ENCODE results near the gene GAB1. TPM values are rescaled to one million over a fixed set of nuclear protein-coding genes. Genes with fewer than 3 reads are reported as not detected.

Gene GAB1
- total and polyA plus RNA-seq, 4 experiments from 2014 or later: 0.26 to 0.78 TPM; not detected in 2

DNA sequence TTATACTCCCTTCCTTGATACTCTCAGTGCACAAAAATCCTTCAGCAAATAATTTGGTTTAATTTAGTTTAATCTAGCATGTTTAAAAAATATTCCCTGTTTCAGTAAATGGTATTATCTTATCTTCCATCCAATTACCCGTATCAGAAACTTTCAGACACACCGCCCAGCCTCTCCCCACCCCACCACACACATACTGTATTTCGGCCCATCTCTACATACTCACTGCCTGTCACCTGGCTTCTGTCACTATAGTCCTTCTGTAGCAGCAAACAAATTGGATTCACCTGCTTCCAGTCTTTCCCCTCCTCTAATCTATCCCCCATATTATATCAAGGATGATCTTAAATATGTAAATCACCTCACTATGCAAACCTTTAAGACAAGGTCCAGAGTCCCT, 24.8 kb upstream of the GAB1 start:
- ChIA-PET CTCF (ENCODE audit: partially characterized antibody) (no interaction called here), POLR2A (ENCODE audit: partially characterized antibody) (no interaction called here)
- Mint-ChIP-seq H3K36me3 (no peaks in the 10 kb centered on the region), H3K4me3 (no peak overlapping the region), H3K27me3 (peaks cover 7 to 8% of the 10 kb centered on the region in 2 donors), H3K4me1 (no peaks in the 10 kb centered on the region), H3K9me3 (peaks cover 0 to 1% (median 0%) of the 10 kb centered on the region in 8 donors), H3K27ac (no peak overlapping the region)
- Histone ChIP-seq H3K4me3 (ENCODE audit: low read length in 2 of 2) (no peak overlapping the region), H3K36me3 (ENCODE audit: insufficient read depth, low read length) (no peaks in the 10 kb centered on the region), H3K27me3 (ENCODE audit: insufficient read depth, low read length) (peaks cover 4% of the 10 kb centered on the region), H3K4me1 (ENCODE audit: insufficient read depth, low read length) (no peaks in the 10 kb centered on the region), H3K27ac (ENCODE audit: low read depth, low read length) (no peak overlapping the region), H3K9me3 (ENCODE audit: control insufficient read depth in 1 of 2, low read length in 2 of 2) (no peaks in the 10 kb centered on the region)
- no peak for DNase-seq
- intact Hi-C loops (cut with micrococcal nuclease): no loop called here

DNA sequence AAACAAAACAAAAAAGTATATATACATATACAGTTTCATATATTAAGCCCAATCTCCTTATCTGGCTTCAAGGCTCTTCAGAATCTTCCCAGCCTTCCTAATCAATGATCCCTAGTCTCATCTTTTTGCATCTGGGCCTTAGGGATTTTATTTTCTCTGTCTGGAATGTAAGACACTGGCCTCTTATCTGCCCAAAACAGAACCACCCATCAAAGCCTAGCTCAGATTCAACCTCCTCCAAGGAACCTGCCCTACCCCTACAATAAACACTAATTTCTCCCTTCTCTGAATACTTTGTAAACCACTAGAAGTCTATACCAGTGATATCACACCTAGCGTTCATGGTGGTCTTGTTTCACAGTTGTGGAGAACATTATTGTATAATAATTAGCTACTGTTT, 23.2 kb upstream of the GAB1 start:
- Mint-ChIP-seq H3K4me1 (no peaks in the 10 kb centered on the region), H3K36me3 (no peaks in the 10 kb centered on the region), H3K27ac (no peak overlapping the region), H3K27me3 (peaks cover 9 to 11% of the 10 kb centered on the region in 2 donors), H3K9me3 (peaks cover 0 to 1% (median 0%) of the 10 kb centered on the region in 8 donors), H3K4me3 (no peak overlapping the region)
- intact Hi-C loops (cut with micrococcal nuclease): no loop called here
- POLR2A ChIA-PET (ENCODE audit: partially characterized antibody): no interaction called here
- Histone ChIP-seq H3K4me1 (ENCODE audit: insufficient read depth, low read length) (no peaks in the 10 kb centered on the region), H3K4me3 (ENCODE audit: low read length in 2 of 2) (no peak overlapping the region), H3K27ac (ENCODE audit: low read depth, low read length) (no peak overlapping the region), H3K9me3 (ENCODE audit: control insufficient read depth in 1 of 2, low read length in 2 of 2) (no peaks in the 10 kb centered on the region), H3K36me3 (ENCODE audit: insufficient read depth, low read length) (no peaks in the 10 kb centered on the region), H3K27me3 (ENCODE audit: insufficient read depth, low read length) (peaks cover 4% of the 10 kb centered on the region)
- CTCF ChIA-PET (ENCODE audit: partially characterized antibody): no interaction called here
- DNase-seq: no peak

DNA sequence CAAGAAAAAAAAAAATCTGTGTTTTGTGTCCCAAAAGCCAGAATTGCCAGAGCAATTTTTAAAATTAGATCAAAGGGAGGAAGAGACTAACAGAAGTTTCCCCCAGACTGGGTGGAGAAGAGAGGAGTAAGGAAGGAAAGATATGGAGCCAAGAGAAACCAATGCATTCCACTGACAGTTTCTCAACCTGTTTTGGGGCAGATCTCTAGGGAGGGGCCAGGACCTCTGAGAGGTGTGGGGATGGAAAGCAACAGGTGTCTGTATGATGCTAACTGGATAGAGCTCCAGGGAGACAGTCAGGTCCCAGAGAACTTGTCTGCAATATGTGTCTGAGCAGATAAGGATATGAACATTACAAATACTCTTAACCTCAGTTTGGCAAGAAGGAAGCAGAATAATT, 22.7 kb upstream of the GAB1 start:
- CTCF ChIA-PET (ENCODE audit: partially characterized antibody): no interaction called here
- Histone ChIP-seq H3K27me3 (ENCODE audit: insufficient read depth, low read length) (peaks cover 4% of the 10 kb centered on the region), H3K4me3 (ENCODE audit: low read length in 2 of 2) (no peak overlapping the region), H3K27ac (ENCODE audit: low read depth, low read length) (no peak overlapping the region), H3K9me3 (ENCODE audit: control insufficient read depth in 1 of 2, low read length in 2 of 2) (no peaks in the 10 kb centered on the region), H3K4me1 (ENCODE audit: insufficient read depth, low read length) (no peaks in the 10 kb centered on the region), H3K36me3 (ENCODE audit: insufficient read depth, low read length) (no peaks in the 10 kb centered on the region)
- no peak overlapping the region for H3K4me3 Mint-ChIP-seq
- intact Hi-C loops (cut with micrococcal nuclease): no loop called here
- peaks cover 0 to 1% (median 0%) of the 10 kb centered on the region in 8 donors for H3K9me3 Mint-ChIP-seq
- no peak overlapping the region for H3K27ac Mint-ChIP-seq
- no peaks in the 10 kb centered on the region for H3K36me3 Mint-ChIP-seq
- POLR2A ChIA-PET (ENCODE audit: partially characterized antibody): no interaction called here
- no peaks in the 10 kb centered on the region for H3K4me1 Mint-ChIP-seq
- H3K27me3 Mint-ChIP-seq: peaks cover 9 to 11% of the 10 kb centered on the region in 2 donors
- no peak for DNase-seq

DNA sequence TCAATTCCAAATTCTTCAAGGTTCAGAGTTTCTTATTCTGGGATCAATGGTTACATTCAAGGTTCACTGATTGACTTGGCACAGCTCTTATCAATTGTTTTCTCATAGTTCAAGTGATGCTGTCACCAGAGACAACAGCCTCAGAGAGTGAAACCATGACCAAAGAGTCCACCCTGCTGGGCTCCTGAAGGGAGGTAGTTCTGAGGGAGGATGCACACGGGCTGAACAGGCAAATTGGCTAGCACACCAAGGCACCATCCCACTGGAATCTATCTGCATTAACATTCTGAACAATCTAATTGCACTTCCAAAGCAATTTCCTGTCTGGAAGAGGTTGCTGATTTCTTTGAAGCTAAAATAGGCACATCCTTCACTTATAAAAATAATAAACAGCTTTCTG, 16.6 kb upstream of the GAB1 start:
- Mint-ChIP-seq H3K4me1 (no peaks in the 10 kb centered on the region), H3K36me3 (no peaks in the 10 kb centered on the region)
- H3K4me3 ChIP-seq (ENCODE audit: low read length in 2 of 2): no peak overlapping the region

DNA sequence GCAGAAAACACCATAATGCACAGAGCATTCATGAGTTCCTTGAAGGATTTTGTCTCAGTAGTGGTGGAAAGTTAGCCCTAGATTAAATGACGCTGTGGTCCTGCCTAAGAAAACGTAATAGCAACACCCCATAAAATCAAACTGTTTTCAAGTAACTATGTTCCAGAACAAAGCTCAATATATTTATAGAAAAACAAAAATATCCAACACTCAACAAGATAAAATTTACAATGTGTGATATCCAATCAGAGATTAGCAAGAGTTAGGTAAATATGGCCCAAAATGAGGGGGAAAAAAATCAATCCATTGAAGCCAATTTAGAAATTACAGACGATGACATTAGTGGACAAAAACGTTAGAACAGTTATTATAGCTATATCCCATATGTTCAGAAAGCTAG, 9.9 kb upstream of the GAB1 start:
- ChIA-PET CTCF (ENCODE audit: partially characterized antibody) (no interaction called here), POLR2A (ENCODE audit: partially characterized antibody) (no interaction called here)
- Histone ChIP-seq H3K27ac (ENCODE audit: low read depth, low read length) (no peak overlapping the region), H3K4me1 (ENCODE audit: insufficient read depth, low read length) (no peaks in the 10 kb centered on the region), H3K9me3 (ENCODE audit: control insufficient read depth in 1 of 2, low read length in 2 of 2) (no peaks in the 10 kb centered on the region), H3K27me3 (ENCODE audit: insufficient read depth, low read length) (no peaks in the 10 kb centered on the region), H3K36me3 (ENCODE audit: insufficient read depth, low read length) (no peaks in the 10 kb centered on the region), H3K4me3 (ENCODE audit: low read length in 2 of 2) (no peak overlapping the region)
- H3K4me3 Mint-ChIP-seq: no peak overlapping the region
- no peak overlapping the region for H3K27ac Mint-ChIP-seq
- H3K27me3 Mint-ChIP-seq: peaks cover 10 to 15% of the 10 kb centered on the region in 2 donors
- no peaks in the 10 kb centered on the region for H3K4me1 Mint-ChIP-seq
- peaks cover 0 to 9% (median 3%) of the 10 kb centered on the region in 8 donors for H3K9me3 Mint-ChIP-seq
- intact Hi-C loops (cut with micrococcal nuclease): no loop called here
- no peak for DNase-seq
- no peaks in the 10 kb centered on the region for H3K36me3 Mint-ChIP-seq

More for the DNA sequence above, 16.6 kb upstream of the GAB1 start:
- Histone ChIP-seq H3K27me3 (ENCODE audit: insufficient read depth, low read length) (peaks cover 4% of the 10 kb centered on the region), H3K9me3 (ENCODE audit: control insufficient read depth in 1 of 2, low read length in 2 of 2) (no peaks in the 10 kb centered on the region), H3K36me3 (ENCODE audit: insufficient read depth, low read length) (no peaks in the 10 kb centered on the region), H3K4me1 (ENCODE audit: insufficient read depth, low read length) (no peaks in the 10 kb centered on the region), H3K27ac (ENCODE audit: low read depth, low read length) (no peak overlapping the region)
- CTCF ChIA-PET (ENCODE audit: partially characterized antibody): no interaction called here
- DNase-seq: no peak
- H3K9me3 Mint-ChIP-seq: peaks cover 0 to 3% (median 0%) of the 10 kb centered on the region in 8 donors
- H3K27ac Mint-ChIP-seq: no peak overlapping the region
- intact Hi-C loops (cut with micrococcal nuclease): no loop called here
- peaks cover 6 to 9% of the 10 kb centered on the region in 2 donors for H3K27me3 Mint-ChIP-seq
- H3K4me3 Mint-ChIP-seq: no peak overlapping the region
- POLR2A ChIA-PET (ENCODE audit: partially characterized antibody): no interaction called here

DNA sequence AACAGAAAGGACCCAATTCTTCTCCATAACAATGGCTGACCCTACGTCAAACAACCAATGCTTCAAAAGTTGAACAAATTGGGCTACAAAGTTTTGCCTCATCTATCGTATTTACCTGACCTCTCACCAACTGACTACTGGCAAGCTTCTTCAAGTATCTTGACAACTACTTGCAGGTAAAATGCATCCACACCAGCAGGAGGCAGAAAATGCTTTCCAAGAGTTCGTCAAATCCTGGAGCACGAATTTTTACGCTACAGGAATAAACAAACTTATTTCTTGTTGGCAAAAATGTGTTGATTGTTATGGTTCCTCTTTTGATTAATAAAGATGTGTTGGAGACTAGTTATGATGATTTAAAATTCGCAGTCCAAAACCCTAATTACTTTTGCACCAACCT, 6.7 kb upstream of the GAB1 start:
- peaks cover 15 to 18% of the 10 kb centered on the region in 2 donors for H3K27me3 Mint-ChIP-seq

DNA sequence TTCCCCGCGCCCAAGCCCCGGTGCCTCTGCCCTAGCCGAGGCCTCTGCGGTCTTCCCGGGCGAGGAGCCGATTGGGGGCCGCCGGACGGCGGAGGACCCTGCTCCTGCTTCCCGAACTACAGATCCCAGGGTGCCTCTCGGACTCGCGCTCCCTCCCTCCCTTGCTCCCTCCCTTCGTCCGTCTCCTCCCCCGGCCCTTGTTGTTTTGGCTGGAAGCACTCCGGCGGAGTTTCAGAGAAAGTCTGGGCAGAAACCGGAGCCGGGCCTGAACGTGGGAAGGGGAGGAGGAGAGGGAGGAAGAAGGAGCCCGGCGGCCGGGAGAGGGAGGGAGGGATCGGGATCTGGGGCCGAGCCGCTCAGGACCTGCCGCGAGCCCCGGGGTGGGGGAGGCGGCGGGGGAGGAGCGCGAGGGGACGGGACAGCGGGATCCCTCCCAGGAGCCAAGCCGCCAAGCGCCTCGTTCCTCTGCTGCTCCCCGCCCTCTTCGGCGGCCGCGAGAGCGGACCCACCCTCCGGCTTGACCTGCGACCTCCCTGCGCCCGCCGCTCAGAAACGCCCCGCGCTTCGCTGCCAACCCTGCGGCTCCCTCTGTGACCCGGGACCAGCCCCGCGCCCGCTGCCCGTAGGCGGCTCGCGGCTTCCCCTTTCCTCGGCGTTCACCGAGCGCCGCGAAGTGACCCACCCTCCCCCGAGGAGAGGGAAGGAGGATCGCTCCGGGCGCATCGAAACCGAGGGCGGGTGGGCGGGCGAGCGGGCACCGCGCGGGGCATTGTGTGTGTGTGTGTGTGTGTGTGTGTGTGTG, 496 bp upstream of the GAB1 start:
- Mint-ChIP-seq H3K36me3 (no peaks in the 10 kb centered on the region), H3K9me3 (peaks cover 0 to 4% (median 0%) of the 10 kb centered on the region in 8 donors), H3K4me1 (peaks cover 3 to 7% (median 5%) of the 10 kb centered on the region in 4 donors), H3K27ac (no peak overlapping the region), H3K27me3 (peaks cover 30 to 36% of the 10 kb centered on the region in 2 donors), H3K4me3 (peak overlapping the region; percentile 70 to 93 (median 80))
- intact Hi-C loops (cut with micrococcal nuclease): no loop called here
- H3K27ac ChIP-seq (ENCODE audit: low read depth, low read length): no peak overlapping the region
- peaks cover 9% of the 10 kb centered on the region for H3K4me1 ChIP-seq (ENCODE audit: insufficient read depth, low read length)
- peak in 1 of 5 donors; percentile 7 for DNase-seq
- peaks cover 5% of the 10 kb centered on the region for H3K27me3 ChIP-seq (ENCODE audit: insufficient read depth, low read length)
- POLR2A ChIA-PET (ENCODE audit: partially characterized antibody): no interaction called here
- no peak overlapping the region for H3K4me3 ChIP-seq (ENCODE audit: low read length in 2 of 2)
- CTCF ChIA-PET (ENCODE audit: partially characterized antibody): no interaction called here
- no peaks in the 10 kb centered on the region for H3K9me3 ChIP-seq (ENCODE audit: control insufficient read depth in 1 of 2, low read length in 2 of 2)
- no peaks in the 10 kb centered on the region for H3K36me3 ChIP-seq (ENCODE audit: insufficient read depth, low read length)

More for the DNA sequence above, 6.7 kb upstream of the GAB1 start:
- intact Hi-C loops (cut with micrococcal nuclease): no loop called here
- Histone ChIP-seq H3K4me1 (ENCODE audit: insufficient read depth, low read length) (no peaks in the 10 kb centered on the region), H3K36me3 (ENCODE audit: insufficient read depth, low read length) (no peaks in the 10 kb centered on the region), H3K27me3 (ENCODE audit: insufficient read depth, low read length) (peaks cover 5% of the 10 kb centered on the region), H3K9me3 (ENCODE audit: control insufficient read depth in 1 of 2, low read length in 2 of 2) (no peaks in the 10 kb centered on the region), H3K4me3 (ENCODE audit: low read length in 2 of 2) (no peak overlapping the region), H3K27ac (ENCODE audit: low read depth, low read length) (no peak overlapping the region)
- Mint-ChIP-seq H3K4me1 (no peaks in the 10 kb centered on the region), H3K4me3 (no peak overlapping the region), H3K9me3 (peaks cover 0 to 9% (median 3%) of the 10 kb centered on the region in 8 donors), H3K27ac (no peak overlapping the region), H3K36me3 (no peaks in the 10 kb centered on the region)
- POLR2A ChIA-PET (ENCODE audit: partially characterized antibody): no interaction called here
- CTCF ChIA-PET (ENCODE audit: partially characterized antibody): no interaction called here
- no peak for DNase-seq
